Activated CD4-positive, CD25-positive, alpha-beta regulatory T cell treated with anti-CD3 and anti-CD28 coated beads, Interleukin-2, amount 50 U/mL, for 24 hours (primary cell): Measurements from ENCODE around the gene FKRP.

Experiments
- ATAC-seq, 2 donors: fragments of 150-1000 bp; cut with Tn5 transposase; one replicate each; pipeline ENCODE4 v1.10.0; 2021; ENCODE audit warnings: mild to moderate bottlenecking in 1 of 2, moderate library complexity in 1 of 2

FKRP gene

GRCh38 chr19:46732172-46732938, 13.5 kb upstream of the FKRP start:
- ATAC-seq: no peak

GRCh38 chr19:46732966-46733689, 12.7 kb upstream of the FKRP start:
- no peak for ATAC-seq

- ATAC-seq: no peak
These were observed 12.1 kb upstream of the FKRP start for GRCh38 chr19:46733690-46734292.

- no peak for ATAC-seq
These were observed 9.1 kb upstream of the FKRP start for GRCh38 chr19:46736531-46737297.

GRCh38 chr19:46737298-46737654, 8.6 kb upstream of the FKRP start:
- no peak for ATAC-seq

- ATAC-seq: no peak
These were observed 8.1 kb upstream of the FKRP start for GRCh38 chr19:46737761-46738171.

- no peak for ATAC-seq
These were observed 6.5 kb upstream of the FKRP start for GRCh38 chr19:46739290-46739771.

- ATAC-seq: no peak
These were observed 4.4 kb upstream of the FKRP start for GRCh38 chr19:46741447-46741846.

- no peak for ATAC-seq
These were observed 2.9 kb upstream of the FKRP start for GRCh38 chr19:46742926-46743480.

GRCh38 chr19:46744005-46744691, 1.7 kb upstream of the FKRP start:
- ATAC-seq: no peak

- ATAC-seq: no peak
These were observed 827 bp upstream of the FKRP start for GRCh38 chr19:46745030-46745429.

- ATAC-seq: peak; percentile 65 to 72
These were observed 612 bp downstream of the FKRP start, which contains the start of gene STRN4 for GRCh38 chr19:46746281-46747057. Gene STRN4, minus strand, starts transcription at chr19:46746450. Its CDS starts 20 bp downstream, at chr19:46746430.

GRCh38 chr19:46748325-46749109, 2.7 kb downstream of the FKRP start:
- ATAC-seq: no peak

GRCh38 chr19:46753420-46754155, 7.7 kb downstream of the FKRP start:
- ATAC-seq: peak; percentile 70 to 82

- ATAC-seq: no peak
These were observed 9.4 kb downstream of the FKRP start for GRCh38 chr19:46755077-46755852.

GRCh38 chr19:46755853-46756543, 10.1 kb downstream of the FKRP start:
- ATAC-seq: no peak

- ATAC-seq: no peak
These were observed 10.7 kb downstream of the FKRP start for GRCh38 chr19:46756544-46756888.

GRCh38 chr19:46759206-46759605, 13.3 kb downstream of the FKRP start:
- ATAC-seq: no peak
